HG03025 (cell line): Measurements from ENCODE around the gene FBLN2.

ENCODE experiments used
- ATAC-seq: cut with Tn5 transposase; IDR thresholded peaks from one replicate; pipeline ENCODE4 v1.9.1; 2021; ENCODE audit warnings: mild to moderate bottlenecking, moderate library complexity; ENCODE audit not compliant: unreplicated experiment, low FRiP score

The FBLN2 gene

DNA sequence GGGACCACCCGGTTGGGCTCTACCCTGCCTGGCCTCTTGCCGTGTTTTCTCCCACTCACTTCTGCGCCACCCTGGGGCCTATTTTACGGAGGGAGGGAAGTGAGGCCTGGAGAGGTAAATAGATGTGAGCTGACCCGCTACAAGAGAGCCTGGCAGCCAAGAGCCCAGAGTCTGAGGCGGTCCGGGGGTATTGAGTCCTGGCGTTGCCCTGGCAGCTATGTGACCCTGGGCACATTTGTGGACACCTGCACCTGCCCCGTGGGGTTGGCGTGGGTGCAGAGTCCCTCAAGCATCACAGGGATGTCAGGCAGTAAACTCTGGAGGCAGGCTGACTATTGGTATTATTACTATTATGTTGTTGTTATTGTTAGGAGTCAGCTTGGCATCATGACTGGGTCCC, 85.7 kb downstream of the FBLN2 start:
- ATAC-seq, result no peak

DNA sequence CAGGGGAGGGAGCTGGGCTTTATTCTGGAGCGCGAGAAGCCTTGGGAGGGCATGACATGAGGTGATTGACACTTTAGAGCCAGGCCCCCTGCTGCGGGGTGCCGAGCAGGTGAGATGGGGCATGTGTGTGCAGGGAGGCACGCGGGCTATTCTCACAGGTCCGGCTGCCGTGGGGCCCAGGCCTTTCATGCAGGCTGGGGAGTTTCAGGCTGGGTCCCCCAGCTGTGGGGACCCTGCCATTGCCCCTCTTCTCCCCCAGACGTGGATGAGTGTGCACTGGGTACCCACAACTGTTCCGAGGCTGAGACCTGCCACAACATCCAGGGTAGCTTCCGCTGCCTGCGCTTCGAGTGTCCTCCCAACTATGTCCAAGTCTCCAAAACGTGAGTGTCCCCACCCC, 87.3 kb downstream of the FBLN2 start:
- no peak for ATAC-seq

DNA sequence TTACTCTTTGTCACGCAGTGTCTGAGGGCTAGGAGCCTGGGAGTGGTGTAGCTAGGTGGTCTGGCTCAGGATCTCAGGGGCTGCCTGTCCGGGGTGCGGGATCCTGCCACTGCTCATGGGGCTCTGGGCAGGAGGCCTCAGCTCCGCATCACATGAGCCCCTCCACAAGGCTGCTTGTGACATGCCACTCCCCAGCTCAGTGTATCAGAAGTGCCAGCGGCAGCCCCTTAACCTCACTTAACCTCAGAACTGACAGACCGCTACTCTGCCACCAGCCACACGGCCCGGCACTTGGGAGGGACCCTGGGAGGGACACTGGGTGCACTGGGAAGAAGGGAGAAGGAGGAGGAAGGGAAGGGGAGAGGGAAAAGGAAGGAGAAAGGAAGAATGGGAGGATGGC, 87.9 kb downstream of the FBLN2 start:
- no peak for ATAC-seq

DNA sequence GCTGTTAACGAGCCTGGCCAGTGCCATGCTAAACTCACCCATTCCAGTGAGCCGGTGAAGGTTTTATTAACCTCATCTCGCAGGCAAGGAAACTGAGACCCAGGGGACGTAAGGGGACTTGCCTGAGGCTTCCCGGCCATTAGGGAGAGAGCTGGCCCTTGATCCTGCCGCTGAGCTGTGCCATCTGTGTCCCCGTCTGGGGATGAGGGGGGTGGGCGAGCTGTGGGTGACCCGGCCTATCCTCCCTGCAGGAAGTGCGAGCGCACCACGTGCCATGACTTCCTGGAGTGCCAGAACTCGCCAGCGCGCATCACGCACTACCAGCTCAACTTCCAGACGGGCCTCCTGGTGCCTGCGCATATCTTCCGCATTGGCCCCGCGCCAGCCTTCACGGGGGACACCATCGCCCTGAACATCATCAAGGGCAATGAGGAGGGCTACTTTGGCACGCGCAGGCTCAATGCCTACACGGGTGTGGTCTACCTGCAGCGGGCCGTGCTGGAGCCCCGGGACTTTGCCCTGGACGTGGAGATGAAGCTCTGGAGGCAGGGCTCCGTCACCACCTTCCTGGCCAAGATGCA, 88.5 kb downstream of the FBLN2 start:
- ATAC-seq, result no peak

DNA sequence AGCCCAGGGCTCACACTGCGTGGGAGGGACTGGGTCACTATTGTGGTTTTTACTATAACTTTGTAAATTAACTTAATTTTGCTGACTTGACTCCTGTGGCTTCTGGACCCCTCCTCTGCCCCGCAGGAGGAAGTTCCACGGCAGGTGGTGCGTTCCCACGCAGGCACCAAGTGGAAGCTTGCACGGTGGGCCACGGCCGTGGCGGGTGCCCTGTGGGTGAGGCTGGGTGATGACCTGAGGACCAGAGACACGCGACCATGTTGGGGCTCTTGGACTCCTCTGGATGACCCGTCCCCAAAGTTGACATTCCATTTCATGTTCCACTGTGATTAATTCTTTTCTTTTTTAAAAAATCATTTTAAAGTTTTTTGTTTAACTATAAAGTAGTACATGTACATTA, 89.0 kb downstream of the FBLN2 start:
- no peak for ATAC-seq

DNA sequence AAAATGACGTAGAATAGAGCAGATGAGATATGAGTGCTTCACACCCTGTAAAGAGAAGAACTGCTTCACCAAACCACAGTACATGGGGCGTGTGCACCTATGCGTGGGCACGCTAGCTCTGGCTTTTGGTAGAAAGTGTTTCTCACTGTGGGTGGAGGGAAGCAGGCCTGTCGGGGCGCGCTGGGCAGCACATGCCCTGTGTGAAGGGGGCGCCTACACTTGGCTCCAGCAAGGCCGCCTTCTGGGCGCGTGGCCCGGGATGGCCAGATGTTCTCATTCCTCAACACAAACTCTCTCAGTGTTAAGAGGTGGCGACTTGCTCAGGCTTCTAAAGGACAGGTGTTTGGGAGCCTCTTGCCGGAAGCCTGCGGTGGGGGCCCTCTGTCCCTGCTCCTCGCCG, 90.0 kb downstream of the FBLN2 start:
- ATAC-seq, result no peak

DNA sequence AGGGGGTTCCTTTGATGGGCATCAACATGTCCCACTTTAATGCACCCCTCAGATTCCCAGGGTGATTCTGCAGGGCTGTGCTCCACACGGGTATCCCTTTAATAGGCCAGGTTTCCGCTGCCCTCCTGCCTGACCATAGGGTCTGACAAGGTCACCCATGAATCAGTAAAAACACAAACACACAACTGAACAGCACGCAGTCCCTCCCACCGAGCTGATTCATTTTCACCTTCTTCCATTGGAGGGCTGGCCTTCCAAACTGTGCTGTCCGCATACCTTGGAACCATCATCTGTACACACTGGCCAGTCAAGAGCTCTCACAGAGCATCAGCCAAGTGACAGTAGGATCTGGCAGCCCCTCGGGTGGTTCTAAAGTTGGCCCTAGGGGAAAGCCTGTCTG, 93.7 kb downstream of the FBLN2 start:
- ATAC-seq, result no peak

DNA sequence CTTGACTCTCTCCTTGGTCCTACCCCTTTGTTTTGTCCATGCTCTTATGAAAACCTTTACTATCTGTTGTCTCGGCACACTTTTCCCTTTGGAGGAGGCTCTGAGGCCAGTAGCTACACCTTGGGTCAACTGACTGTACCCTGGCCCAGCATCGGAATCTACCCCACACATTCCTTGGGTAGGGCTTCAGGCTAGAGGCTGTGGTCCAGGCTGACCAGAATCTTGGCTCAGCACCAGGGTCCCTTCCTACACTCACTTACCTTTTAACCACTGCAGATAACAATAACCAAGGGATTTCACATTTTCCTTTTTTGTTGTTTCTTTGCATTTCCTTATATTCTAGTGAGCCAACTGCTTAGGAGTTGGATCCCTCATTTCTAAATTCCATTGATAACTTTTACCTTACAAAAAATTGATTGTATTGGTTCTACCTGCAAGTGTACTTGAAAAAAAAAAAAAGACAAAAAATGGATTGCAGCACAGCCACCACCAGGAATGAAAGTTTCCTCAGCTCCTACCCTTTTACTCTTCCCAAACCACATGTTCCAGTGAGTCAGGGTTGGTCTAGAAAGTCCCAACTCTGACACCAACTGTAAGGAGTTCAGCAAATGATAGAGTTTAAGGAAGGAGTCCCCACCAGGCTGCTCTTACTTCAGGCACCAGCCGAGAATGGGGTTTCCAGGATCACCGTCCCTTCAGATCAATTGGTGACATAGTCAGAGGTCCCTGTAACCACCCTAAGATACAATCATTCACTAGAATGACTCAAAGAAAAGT, 95.6 kb downstream of the FBLN2 start:
- no peak for ATAC-seq

DNA sequence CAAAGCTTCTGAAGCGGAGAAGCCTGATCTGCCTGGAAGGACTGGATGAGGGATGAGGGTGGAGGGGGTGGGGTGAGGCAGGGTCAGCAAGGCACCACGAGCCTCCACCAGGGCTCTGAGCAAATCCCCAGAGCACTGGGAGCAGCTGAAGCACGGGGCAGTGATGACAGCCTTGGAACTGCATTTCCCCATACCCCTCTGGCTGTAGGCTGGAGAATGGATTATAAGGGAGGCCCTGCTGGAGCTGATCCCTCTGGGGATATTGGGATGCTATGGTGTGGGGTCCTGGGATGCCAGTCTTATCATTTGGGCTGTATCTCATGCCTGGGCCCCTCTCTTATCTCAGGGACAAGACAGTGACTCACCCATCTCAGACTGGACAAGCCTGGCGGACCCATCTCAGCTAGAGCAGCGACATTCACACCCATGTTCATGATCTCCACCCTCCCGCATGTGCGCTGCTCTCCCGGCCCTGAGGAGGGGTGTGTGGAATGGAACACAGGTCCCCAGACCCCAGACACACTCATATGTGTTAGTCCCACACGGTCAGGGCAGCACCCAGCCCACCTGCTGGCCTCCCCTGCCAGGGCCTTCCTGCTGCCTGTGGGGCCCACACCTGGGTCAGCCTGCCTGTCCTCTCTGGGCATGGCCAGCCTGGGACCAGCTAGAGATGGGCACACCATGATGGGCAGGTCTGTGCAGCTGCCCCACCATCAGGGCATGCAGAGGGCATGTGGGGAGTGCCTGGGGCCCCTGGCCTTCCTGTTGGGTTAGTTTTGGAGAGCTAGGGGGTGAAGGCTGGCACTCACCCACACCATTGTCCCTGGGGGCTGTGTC, 97.1 kb downstream of the FBLN2 start:
- no peak for ATAC-seq

DNA sequence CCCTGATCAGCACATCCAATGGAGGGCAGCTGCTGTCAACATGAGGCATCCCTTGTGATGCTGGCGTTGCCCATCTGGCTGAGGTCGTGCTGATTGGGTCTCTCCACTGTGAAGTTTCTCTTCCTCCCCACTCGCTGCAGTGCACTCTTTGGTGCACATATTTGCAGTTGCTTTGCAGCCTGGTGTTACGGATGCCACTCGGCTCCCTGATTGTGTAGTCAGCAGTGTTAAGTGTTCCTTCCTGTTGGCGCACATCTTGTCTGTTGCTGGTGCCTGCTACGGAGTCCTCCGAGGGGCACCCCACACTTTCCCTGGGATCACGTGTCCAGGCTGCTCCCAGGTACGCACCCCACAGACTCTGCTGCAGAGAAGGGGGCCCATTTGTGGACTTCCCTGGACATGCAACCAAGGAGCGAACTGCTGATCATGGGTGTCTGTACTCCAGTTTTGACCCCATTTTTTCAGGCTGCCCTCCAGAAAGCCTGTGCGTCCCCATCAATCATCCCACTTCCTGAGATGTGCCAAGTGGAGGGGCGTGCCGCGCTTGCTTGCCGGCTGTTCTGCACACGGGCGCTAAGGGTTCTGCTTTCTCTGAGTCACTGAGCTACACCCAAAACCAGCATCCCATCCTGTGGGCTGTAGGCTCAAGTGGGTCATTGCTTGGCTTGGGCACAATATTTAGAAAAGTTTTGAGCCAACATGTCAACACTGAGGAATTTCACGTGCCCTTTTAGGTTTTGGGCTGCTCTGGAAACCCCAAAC, 98.6 kb downstream of the FBLN2 start:
- no peak for ATAC-seq

DNA sequence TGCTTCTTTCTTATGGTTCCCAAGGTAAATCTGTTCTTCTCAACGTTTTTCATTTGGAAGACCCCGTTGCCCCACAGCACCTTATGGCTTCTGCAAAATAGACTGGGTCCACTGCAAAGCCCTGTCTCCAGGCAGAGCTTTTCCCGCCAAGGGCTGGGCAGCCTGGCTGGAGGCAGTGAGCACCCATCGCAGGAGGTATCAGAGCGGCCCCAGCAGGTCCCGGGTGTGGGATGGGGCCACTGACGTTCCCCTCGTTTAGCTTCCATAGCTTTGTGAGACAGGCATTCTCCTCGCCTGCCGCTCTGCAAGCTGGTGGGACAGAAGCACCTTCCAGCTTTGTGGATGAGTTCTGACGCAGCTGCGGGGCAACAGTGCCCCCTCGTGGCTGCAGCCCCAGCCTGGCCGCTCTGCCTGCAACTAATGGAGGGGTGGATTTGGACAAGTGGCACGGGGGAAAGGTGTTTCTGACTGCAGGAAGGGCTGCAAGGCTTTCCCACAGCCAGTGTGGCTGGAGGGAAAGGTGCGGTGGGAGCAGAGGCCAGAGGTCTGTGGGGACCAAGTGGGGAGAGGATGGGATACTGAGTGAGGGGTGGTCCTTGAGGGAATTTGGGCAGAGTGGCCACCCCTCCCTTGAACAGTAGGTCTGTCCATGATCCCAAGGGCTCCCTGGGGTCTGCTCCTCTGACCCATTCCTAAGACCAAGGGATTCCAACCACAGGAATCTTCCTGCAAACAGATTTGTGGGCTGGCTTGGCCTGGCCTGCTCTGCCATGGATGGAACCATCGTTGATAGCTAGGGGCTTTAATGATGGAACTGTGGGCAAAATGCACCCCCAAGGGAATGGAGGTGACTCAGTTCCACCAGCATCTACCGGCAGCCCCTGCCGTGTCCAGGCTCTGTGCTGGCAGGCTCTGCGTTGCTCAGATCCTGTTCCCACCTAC, 99.4 kb downstream of the FBLN2 start:
- no peak for ATAC-seq

DNA sequence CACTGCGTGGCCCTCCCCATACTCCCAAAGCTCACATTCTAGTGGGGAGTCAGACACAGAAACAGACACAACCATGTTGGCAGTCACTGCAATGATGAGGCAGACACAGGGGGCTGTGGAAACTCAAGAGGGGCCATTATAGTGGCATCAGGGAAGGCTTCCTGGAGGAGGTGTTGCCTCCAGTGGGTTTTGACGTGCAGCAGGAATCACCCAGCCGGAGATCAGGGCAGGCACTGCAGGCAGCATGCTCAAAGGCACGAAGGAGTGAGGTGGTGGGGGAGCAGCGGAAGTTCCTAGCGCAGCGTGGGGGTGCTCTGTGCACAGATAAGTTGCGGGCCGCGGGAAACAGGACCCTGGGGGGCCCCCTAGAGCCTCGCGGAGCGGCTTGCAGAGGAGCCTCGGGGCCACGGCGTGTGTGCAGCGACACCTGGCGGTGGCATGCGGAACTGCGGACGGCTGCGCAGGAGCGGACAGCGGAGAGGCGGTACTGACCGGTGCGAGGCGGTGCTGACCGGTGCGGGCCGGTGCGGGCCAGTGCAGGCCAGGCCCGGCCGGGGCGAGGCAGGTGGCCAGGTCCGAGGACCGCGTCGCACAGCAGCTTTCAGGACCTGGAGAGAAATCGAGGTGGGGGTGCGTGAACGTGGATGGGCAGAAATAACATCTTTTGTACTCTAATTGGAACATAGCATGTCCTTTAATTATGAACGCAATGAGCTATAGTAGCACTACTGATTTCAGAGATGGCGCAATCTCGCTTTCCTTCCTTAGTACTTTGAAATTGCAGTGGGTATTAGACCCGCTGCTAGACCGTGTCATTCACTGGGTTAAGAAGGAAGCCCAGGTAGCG, 101.5 kb downstream of the FBLN2 start:
- peak; percentile 44 for ATAC-seq

DNA sequence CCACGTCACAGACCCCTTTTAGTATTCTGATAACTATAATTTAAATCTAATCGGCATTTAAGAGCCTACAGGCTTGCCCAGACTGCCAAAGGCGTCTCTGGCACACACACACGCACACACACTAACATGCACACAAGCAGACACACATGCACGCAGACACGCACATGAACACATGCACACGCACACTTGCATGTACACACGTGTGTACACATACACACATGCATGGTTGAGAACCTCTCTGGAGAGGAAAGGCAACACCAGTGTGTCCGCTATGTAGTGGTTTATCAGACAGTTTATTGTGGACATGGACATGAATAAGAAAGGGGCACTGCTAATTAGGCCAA, 102.1 kb downstream of the FBLN2 start:
- no peak for ATAC-seq

DNA sequence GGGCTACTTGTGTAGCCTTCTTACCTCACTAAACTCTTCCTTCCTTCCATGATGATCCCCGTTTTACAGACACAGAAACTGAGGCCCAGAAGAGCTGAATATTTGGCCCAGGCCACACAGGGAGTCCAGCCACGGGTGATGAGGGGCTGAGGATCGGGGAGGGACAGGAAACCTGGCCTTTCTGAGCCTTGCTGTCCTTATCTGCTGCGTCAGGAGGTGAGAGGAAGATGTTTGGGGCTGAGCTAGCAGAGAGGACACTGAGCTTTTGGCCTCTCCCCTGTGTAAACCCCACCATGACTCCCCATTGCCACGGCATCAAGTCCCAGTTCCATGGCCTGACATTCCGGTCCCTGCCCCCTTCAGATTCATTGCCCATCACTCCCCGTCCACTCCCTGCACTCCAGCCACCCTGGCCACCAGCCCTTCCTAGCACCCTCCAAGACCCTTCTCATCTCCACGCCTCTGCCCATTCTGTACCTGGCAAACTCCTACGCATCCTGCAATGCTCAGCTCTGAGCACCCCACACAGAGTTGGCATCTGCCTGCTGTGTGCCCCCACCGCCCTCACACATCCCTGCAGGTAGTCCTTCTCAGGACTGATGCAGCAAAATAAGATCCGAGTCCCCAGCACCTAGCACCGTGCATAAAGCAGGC, 103.0 kb downstream of the FBLN2 start:
- ATAC-seq, result no peak

DNA sequence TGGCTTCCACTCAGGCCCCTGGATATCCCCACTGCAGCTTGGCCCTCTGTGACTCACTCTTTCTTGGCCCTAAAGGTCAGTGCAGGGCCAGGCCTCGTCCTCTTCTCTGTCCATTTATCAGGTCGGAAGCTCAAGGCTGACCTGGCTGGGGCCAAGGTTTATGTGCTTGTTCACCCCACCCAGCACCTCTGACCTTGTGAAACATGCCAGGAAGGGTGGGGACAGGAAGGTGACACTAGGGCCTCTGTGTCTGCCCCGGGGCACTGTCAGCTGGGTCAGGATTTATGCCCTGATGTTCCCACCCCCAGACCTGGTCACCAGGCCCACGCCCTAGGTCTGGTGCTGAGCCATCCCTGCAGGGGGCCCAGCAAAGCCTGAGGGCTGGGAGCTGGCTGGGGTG, 103.8 kb downstream of the FBLN2 start:
- ATAC-seq, result no peak

DNA sequence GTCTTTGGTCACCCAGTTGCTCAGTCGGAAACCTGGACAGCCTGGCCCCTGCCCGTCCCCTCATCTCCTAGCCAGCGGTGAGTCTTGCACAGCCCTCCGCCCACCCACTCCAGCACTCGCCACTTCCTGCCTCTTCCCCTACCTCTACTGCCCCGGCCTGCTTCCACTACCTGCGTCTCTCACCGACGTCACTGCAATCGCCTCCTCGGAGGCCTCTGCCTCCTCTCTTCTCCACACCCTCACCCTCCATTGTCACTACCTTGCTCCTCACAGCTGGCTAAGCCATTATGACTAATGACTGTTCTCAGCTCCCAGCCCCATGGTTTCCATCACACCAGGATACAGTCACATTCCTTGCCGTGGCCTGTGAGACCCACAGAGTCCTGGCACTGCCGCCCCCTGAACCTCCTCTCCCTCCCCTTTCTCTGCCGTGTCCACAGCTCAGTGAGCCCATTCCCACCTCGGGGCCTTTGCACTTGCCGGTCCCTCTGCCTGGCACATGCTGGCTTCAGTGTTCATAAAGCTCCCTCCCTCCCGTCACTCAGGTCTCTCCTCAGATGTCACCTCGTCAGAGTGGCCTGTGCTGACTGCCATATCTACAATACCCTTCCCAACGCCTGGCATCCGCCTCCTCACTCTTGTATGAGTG, 104.8 kb downstream of the FBLN2 start:
- ATAC-seq, result no peak

DNA sequence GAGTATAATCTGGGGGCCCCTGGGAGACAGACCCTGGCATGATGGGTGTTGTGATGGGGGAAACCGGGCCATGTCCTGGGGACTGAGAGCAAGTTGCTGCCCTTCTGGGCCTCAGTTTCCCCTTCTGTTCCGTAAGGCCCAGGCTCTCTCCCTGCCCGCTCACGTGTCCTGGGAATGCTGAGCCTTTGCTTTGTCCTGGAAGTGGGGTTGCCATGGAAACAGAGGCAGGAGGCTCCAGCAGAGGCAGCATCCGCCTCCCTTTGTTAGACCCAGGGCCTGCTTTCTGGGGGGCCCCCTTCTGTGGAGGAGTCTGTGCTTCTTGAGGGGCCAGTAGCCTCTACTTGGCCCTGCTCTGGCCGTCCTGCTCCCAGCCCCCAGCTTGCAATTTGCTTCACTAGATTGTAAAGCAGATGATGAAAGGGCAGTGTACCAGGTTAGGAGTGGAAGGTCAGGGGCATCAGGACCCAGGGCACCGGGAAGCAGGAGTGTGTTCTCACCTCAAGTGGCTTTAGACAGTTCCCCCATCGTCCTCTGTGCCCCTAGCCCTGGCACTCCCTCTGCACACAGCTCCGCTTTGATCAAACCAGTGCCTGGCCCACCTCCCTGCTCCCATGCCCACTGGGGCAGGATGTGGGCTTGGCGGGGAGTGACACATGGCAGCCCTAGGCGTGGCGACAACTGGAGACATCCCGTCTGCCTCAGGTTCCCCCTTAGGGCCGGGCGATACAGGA, 105.6 kb downstream of the FBLN2 start:
- ATAC-seq, result no peak
